ENCODE results near the gene KBTBD13.
"Not testable (repeated sequence)": the region's sequence is repeated elsewhere in the genome, so short reads cannot be mapped to it uniquely, and the experiment has no call there.

KBTBD13 gene

GRCh38 chr15:65076486-65077290 lies at the start of gene KBTBD13:
Gene KBTBD13 (plus strand): TSS chr15:65076746. CDS start chr15:65076816, 70 bp downstream.
- DNase-seq: no peak

- DNase-seq: no peak
Observed at GRCh38 chr15:65026756-65027155, 49.8 kb upstream of the KBTBD13 start.

DNA sequence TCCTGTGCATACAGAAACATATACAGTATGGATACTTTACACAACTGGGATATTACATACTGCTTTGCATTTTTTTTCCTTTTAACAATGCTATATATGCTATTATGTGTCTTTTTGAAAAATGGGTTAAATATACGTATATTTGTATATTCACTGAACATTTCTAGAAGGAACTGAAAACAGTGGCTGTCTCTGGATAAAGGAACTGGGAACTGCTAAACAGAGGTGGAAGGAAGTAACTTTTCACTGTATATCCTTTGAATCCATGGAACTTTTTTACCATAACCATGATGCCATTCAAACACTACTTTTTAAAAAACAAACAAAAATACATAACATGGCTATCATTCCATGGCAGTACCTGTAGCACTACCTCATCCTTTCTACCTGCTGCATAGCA lies 49.0 kb upstream of the KBTBD13 start:
- DNase-seq: no peak

DNA sequence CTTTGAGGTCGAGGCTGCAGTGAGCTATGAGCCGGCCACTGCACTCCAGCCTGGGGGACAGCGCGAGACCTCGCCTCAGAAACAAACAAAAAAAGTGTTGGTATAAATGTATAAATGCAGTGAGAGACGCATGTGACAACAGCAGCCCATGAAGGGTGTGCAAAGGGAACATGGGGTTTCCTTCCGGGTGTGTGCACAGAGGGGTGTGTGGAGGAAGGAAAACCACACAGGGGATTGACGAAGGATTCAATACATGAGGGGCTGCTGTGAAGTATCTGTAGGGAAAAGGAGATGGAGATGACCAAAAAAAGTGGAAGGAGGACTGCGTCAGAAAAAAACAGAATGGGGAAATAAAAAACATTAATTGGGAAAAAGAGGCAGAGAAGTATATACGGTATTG lies 48.2 kb upstream of the KBTBD13 start:
- DNase-seq: no peak

GRCh38 chr15:65028921-65029735 lies 47.4 kb upstream of the KBTBD13 start, which contains the start of gene MTFMT:
Gene MTFMT (minus strand): TSS chr15:65029639. CDS start chr15:65029613, 26 bp downstream.
- peak; percentile 63 to 79 for DNase-seq

DNA sequence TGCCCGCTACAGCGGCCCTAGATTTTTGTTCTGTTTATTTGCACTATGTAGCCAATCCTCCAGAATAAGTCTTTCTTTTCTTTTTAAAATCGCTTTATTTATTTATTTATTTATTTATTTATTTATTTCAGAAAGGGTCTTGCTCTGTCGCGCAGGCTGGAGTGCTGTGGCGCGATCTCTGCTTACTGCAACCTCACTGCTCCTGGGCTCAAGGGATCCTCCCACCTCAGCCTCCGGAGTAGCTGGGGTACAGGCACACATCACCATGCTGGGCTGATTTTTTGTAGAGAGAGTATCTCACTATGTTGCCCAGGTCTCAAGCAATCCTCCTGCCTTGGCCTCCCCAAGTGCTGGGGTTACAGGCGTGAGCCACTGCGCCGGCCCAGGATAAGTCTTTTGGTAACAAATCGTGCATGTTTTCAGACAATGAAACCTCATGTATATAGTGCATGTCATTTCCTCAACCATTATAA lies 46.8 kb upstream of the KBTBD13 start:
- no peak for DNase-seq

GRCh38 chr15:65032801-65033537 lies 43.6 kb upstream of the KBTBD13 start:
- no peak for DNase-seq

DNA sequence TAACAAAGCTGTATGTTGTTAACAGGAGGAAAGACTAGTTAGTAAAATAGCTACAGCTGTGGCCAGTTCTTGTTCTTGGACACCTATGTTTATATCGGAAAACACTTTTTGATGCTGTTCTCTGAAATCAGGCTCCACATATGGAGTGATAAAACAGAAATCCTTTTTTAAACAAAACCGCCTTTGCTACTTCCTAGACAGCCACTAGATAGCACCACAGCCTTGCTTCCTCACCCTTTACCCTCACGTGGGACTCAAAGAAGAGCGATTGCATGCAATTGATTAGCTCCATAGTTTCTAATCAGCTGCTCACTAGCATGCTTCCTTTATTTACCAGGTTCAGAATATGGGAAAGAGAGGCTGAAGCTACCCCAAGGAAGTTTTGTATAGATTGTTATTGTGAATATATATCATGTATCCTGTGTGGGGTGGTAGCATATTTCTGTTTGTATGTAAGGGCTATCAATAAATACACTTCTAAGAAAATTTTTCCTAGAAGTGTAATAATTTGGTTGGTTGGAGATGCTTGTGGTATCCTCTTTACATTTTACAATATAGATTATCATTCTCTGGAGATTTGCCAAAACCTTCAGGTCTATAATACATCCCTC lies 42.8 kb upstream of the KBTBD13 start:
- DNase-seq: peak in 1 of 2 experiments; percentile 35

- no peak for DNase-seq
Observed at GRCh38 chr15:65034719-65035118, 41.8 kb upstream of the KBTBD13 start.

DNA sequence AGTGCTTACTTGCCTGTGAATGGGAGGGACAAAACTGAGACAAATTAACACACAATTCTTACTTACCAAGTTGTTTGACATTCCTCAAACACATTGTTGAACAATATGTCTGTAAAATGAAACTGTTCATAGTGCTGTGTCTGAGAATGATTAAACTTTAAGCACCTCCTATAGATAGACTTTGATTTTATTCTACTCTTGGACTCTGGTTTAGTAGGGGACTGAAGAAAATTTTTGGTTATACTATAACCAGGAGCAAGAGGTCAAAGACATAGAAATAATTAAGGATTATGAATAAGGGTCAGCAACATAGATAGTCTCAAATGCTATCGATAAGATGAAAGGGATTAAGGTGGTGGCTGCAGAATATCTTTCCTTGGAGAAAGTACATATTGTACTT lies 39.2 kb upstream of the KBTBD13 start:
- DNase-seq: no peak

DNA sequence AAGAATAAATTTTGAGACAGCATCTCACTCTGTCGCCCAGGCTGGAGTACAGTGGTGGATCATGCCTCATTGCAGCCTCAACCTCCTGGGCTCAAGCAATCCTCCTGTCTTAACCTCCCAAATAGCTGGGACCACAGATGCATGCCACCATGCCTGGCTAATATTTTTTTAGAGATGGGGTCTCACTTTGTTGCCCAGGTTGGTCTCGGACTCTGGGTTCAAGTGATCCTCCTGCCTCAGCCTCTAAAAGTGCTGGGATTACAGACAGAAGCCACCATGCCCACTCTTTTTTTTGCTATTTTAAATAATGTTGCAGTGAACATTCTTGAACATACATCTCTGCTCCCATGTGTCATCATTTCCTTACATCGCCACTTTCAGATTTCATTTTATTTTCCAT lies 38.1 kb upstream of the KBTBD13 start:
- no peak for DNase-seq

- no peak for DNase-seq
Observed at GRCh38 chr15:65038836-65039235, 37.7 kb upstream of the KBTBD13 start.

- DNase-seq: no peak
Observed at GRCh38 chr15:65040461-65040860, 36.1 kb upstream of the KBTBD13 start.

GRCh38 chr15:65041787-65042186 lies 34.8 kb upstream of the KBTBD13 start:
- no peak for DNase-seq

GRCh38 chr15:65042776-65043327 lies 33.7 kb upstream of the KBTBD13 start:
- no peak for DNase-seq

DNA sequence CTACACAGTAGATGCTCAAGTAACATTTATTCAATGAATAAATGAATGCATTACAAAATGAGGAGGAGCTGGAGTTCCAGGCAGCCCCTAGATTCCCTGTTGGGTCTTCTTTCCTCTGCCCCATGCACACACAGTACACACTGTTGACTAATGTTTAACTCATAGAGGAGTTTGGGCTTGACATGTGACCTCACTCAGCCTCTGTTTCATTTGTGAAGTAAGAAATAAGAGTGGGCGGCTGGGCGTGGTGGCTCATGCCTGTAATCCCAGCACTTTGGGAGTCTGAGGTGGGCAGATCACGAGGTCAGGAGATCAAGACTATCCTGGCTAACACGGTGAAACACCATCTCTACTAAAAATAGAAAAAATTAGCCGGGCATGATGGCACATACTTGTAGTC lies 32.3 kb upstream of the KBTBD13 start:
- DNase-seq: not testable (repeated sequence)

GRCh38 chr15:65044724-65045481 lies 31.6 kb upstream of the KBTBD13 start, which contains the start of gene SLC51B:
Gene SLC51B (plus strand): TSS chr15:65045387. CDS start chr15:65050005, 4,618 bp downstream.
- no peak for DNase-seq

DNA sequence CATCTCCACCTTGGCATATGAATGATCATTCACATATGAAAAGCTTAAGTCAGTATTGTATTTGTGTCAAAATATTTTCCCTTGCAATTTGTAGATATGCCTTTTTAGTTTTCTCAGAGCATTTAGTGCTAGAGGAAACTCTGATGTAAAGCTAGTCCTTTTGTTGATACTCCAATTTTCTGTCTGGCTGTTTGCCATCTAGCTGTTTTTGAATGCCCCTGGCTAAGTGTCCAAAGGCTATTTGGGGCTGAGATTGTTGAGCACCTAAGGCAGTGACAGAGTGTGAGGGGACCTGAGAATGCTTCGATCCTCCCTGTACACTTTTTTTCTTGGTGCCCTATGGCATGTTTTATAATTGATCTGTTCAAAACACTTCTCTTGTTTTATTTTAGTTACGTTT lies 28.3 kb upstream of the KBTBD13 start:
- no peak for DNase-seq

DNA sequence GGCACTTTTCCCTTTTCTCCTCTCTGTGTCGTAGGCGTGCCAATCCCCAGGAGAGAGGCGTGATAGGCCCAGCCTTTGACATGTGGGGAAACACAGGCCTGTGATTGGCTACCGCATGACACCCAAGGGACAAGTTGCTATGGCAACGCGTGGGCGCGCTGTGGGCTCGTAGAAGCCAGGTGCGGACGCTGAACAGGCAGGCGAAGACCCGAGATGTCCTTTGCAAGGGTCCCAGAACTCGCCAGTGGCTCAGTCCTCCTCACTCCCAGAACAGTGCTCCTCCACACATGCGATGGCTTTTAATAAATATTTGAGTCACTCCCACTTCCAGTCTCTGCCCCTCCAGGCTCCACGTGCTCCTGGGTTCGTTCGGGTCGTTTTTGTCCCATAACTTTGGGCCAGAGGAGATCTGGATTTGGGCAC lies 27.1 kb upstream of the KBTBD13 start:
- DNase-seq: no peak

GRCh38 chr15:65050270-65050669 lies 26.3 kb upstream of the KBTBD13 start:
- no peak for DNase-seq

GRCh38 chr15:65051266-65051665 lies 25.3 kb upstream of the KBTBD13 start:
- DNase-seq: no peak

Data from SW 1271 (cell line).